HEK293 (cell line): ENCODE results near the gene PRX.
A peak's percentile ranks its signal among the peaks of the same experiment; 100 is the strongest.

Experiments
- HIC1 ChIP-seq: fragments of 450-650 bp; formaldehyde crosslinking; IDR thresholded peaks from 2 replicates; pipeline ENCODE4 v1.5.1; 2016; ENCODE audit warnings: missing biosample characterization, missing genetic modification characterization
- HOXD13 ChIP-seq: sonication (generic); formaldehyde crosslinking; IDR thresholded peaks from 2 replicates; pipeline ENCODE4 v1.8.0; 2022; ENCODE audit warnings: missing genetic modification reagents, borderline replicate concordance
- KLF16 ChIP-seq: fragments of 450-650 bp; formaldehyde crosslinking; IDR thresholded peaks from 2 replicates; pipeline ENCODE4 v1.5.1; 2017; ENCODE audit warnings: missing biosample characterization, missing genetic modification characterization
- KLF8 ChIP-seq: fragments of 450-650 bp; formaldehyde crosslinking; IDR thresholded peaks from 2 replicates; pipeline ENCODE4 v1.5.1; 2016; ENCODE audit warnings: missing biosample characterization, missing genetic modification characterization
- OSR2 ChIP-seq: fragments of 450-650 bp; formaldehyde crosslinking; IDR thresholded peaks from 2 replicates; pipeline ENCODE4 v1.5.1; 2016; ENCODE audit warnings: missing biosample characterization, missing genetic modification characterization
- ZBTB1 ChIP-seq: fragments of 450-650 bp; formaldehyde crosslinking; IDR thresholded peaks from 2 replicates; pipeline ENCODE4 v1.5.1; 2016; ENCODE audit warnings: missing biosample characterization, missing genetic modification characterization
- ZBTB49 ChIP-seq: fragments of 450-650 bp; formaldehyde crosslinking; IDR thresholded peaks from 2 replicates; pipeline ENCODE4 v1.5.1; 2016; ENCODE audit warnings: missing biosample characterization, missing genetic modification characterization, low read depth
- ZFP3 ChIP-seq: fragments of 450-650 bp; formaldehyde crosslinking; IDR thresholded peaks from 2 replicates; pipeline ENCODE4 v1.5.1; 2016; ENCODE audit warnings: low read depth, missing biosample characterization, missing genetic modification characterization
- ZNF10 ChIP-seq: fragments of 450-650 bp; formaldehyde crosslinking; IDR thresholded peaks from 2 replicates; pipeline ENCODE4 v1.5.1; 2017; ENCODE audit warnings: missing biosample characterization, missing genetic modification characterization
- ZNF148 ChIP-seq: fragments of 450-650 bp; formaldehyde crosslinking; IDR thresholded peaks from 2 replicates; pipeline ENCODE4 v1.5.0; 2017; ENCODE audit warnings: missing biosample characterization, missing genetic modification characterization, borderline replicate concordance
- ZNF175 ChIP-seq: fragments of 450-650 bp; formaldehyde crosslinking; IDR thresholded peaks from 2 replicates; pipeline ENCODE4 v1.5.1; 2016; ENCODE audit warnings: missing biosample characterization, missing genetic modification characterization
- ZNF311 ChIP-seq: fragments of 450-650 bp; formaldehyde crosslinking; IDR thresholded peaks from 2 replicates; pipeline ENCODE4 v1.5.1; 2017; ENCODE audit warnings: missing biosample characterization, missing genetic modification characterization, borderline replicate concordance
- ZNF354C ChIP-seq: fragments of 450-650 bp; formaldehyde crosslinking; IDR thresholded peaks from 2 replicates; pipeline ENCODE4 v1.5.1; 2016; ENCODE audit warnings: missing biosample characterization, missing genetic modification characterization, low read depth, borderline replicate concordance
- ZNF558 ChIP-seq: fragments of 450-650 bp; formaldehyde crosslinking; IDR thresholded peaks from 2 replicates; pipeline ENCODE4 v1.5.1; 2016; ENCODE audit warnings: missing biosample characterization, missing genetic modification characterization
- ZNF660 ChIP-seq: fragments of 450-650 bp; IDR thresholded peaks from 2 replicates; pipeline ENCODE4 v1.5.1; 2018; ENCODE audit warnings: missing biosample characterization, mild to moderate bottlenecking, missing genetic modification characterization
- ZNF837 ChIP-seq: fragments of 450-650 bp; formaldehyde crosslinking; IDR thresholded peaks from 2 replicates; pipeline ENCODE4 v1.5.1; 2016; ENCODE audit warnings: missing biosample characterization, missing genetic modification characterization
- TF ChIP-seq, protein P1 (sequence below): fragments of 450-650 bp; formaldehyde crosslinking; IDR thresholded peaks from 2 replicates; pipeline ENCODE4 v1.5.1; 2016; ENCODE audit warnings: missing biosample characterization, missing genetic modification characterization
- TF ChIP-seq, protein P2 (sequence below): fragments of 450-650 bp; formaldehyde crosslinking; IDR thresholded peaks from 2 replicates; pipeline ENCODE4 v1.5.1; 2016; ENCODE audit warnings: missing biosample characterization, missing genetic modification characterization, borderline replicate concordance
- TF ChIP-seq, protein P3 (sequence below): fragments of 450-650 bp; formaldehyde crosslinking; IDR thresholded peaks from 2 replicates; pipeline ENCODE4 v1.5.1; 2016; ENCODE audit warnings: missing biosample characterization, missing genetic modification characterization

PRX gene

DNA sequence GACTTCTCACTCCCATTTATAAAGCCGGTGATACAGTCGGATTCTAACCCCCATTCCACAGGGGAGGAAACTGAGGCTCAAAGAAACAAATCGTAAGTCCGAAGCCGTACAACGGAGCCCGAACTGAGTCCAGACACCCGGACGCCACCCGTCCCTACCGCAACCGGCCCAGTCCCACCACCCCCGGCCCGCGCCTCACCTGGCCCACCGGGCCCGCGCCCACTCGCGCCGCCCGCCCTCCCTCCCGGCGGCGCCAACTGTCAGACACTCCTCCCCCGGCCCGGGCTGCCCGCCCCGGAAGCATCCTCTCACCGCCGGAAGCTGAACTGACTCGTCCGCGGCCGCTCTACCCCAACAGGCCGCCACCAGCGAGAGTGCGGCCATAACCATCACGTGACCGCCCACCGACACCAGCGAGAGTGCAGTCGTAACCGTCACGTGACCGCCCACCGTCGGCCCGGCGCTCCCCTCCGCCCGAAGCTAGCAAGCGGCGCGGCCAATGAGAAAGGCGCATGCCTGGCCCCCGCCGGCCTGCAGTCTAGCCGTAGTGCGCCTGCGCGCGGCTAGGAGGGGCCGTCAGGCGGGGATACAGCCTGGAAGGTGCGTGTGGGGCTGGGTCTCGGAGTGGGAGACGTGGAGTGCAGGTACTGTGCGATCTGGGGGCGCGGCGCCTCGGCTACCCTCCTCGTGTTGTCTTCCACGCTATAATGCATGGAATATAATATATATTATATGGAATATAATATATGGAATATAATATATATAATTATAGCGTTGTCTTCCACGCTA lies 64.9 kb downstream of the PRX start, which contains the start of the genes C19orf47 and PLD3 (continued):
- TF ChIP-seq ZBTB1 (tag by site-specific recombination) (no peak; the same call in 1 of the 2 replicates), ZNF558 (tag by site-specific recombination) (no peak), KLF16 (tag by site-specific recombination) (peak; percentile 92), ZFP3 (tag by site-specific recombination) (no peak), ZNF311 (tag by site-specific recombination) (no peak), ZNF660 (tag by site-specific recombination) (peak; percentile 88), KLF8 (tag by site-specific recombination) (peak; percentile 98), HOXD13 (CRISPR knock-in tag) (no peak), ZBTB49 (tag by site-specific recombination) (no peak), ZNF354C (tag by site-specific recombination) (no peak), OSR2 (0 out of 2 replicates have a peak, but pooled peaks have one; percentile 28), ZNF837 (tag by site-specific recombination) (no peak), HIC1 (no peak; the same call in 1 of the 2 replicates), ZNF10 (peak; percentile 12; the same call in 1 of the 2 replicates), ZNF175 (peak; percentile 100; the same call in 1 of the 2 replicates), ZNF148 (tag by site-specific recombination) (no peak; the same call in 1 of the 2 replicates)
- TF ChIP-seq, protein P1, sequence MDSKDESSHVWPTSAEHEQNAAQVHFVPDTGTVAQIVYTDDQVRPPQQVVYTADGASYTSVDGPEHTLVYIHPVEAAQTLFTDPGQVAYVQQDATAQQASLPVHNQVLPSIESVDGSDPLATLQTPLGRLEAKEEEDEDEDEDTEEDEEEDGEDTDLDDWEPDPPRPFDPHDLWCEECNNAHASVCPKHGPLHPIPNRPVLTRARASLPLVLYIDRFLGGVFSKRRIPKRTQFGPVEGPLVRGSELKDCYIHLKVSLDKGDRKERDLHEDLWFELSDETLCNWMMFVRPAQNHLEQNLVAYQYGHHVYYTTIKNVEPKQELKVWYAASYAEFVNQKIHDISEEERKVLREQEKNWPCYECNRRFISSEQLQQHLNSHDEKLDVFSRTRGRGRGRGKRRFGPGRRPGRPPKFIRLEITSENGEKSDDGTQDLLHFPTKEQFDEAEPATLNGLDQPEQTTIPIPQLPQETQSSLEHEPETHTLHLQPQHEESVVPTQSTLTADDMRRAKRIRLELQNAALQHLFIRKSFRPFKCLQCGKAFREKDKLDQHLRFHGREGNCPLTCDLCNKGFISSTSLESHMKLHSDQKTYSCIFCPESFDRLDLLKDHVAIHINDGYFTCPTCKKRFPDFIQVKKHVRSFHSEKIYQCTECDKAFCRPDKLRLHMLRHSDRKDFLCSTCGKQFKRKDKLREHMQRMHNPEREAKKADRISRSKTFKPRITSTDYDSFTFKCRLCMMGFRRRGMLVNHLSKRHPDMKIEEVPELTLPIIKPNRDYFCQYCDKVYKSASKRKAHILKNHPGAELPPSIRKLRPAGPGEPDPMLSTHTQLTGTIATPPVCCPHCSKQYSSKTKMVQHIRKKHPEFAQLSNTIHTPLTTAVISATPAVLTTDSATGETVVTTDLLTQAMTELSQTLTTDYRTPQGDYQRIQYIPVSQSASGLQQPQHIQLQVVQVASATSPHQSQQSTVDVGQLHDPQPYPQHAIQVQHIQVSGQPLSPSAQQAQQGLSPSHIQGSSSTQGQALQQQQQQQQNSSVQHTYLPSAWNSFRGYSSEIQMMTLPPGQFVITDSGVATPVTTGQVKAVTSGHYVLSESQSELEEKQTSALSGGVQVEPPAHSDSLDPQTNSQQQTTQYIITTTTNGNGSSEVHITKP (tag by site-specific recombination): peak; percentile 71
- TF ChIP-seq, protein P2, sequence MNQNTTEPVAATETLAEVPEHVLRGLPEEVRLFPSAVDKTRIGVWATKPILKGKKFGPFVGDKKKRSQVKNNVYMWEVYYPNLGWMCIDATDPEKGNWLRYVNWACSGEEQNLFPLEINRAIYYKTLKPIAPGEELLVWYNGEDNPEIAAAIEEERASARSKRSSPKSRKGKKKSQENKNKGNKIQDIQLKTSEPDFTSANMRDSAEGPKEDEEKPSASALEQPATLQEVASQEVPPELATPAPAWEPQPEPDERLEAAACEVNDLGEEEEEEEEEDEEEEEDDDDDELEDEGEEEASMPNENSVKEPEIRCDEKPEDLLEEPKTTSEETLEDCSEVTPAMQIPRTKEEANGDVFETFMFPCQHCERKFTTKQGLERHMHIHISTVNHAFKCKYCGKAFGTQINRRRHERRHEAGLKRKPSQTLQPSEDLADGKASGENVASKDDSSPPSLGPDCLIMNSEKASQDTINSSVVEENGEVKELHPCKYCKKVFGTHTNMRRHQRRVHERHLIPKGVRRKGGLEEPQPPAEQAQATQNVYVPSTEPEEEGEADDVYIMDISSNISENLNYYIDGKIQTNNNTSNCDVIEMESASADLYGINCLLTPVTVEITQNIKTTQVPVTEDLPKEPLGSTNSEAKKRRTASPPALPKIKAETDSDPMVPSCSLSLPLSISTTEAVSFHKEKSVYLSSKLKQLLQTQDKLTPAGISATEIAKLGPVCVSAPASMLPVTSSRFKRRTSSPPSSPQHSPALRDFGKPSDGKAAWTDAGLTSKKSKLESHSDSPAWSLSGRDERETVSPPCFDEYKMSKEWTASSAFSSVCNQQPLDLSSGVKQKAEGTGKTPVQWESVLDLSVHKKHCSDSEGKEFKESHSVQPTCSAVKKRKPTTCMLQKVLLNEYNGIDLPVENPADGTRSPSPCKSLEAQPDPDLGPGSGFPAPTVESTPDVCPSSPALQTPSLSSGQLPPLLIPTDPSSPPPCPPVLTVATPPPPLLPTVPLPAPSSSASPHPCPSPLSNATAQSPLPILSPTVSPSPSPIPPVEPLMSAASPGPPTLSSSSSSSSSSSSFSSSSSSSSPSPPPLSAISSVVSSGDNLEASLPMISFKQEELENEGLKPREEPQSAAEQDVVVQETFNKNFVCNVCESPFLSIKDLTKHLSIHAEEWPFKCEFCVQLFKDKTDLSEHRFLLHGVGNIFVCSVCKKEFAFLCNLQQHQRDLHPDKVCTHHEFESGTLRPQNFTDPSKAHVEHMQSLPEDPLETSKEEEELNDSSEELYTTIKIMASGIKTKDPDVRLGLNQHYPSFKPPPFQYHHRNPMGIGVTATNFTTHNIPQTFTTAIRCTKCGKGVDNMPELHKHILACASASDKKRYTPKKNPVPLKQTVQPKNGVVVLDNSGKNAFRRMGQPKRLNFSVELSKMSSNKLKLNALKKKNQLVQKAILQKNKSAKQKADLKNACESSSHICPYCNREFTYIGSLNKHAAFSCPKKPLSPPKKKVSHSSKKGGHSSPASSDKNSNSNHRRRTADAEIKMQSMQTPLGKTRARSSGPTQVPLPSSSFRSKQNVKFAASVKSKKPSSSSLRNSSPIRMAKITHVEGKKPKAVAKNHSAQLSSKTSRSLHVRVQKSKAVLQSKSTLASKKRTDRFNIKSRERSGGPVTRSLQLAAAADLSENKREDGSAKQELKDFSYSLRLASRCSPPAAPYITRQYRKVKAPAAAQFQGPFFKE (tag by site-specific recombination): no peak
- TF ChIP-seq, protein P3, sequence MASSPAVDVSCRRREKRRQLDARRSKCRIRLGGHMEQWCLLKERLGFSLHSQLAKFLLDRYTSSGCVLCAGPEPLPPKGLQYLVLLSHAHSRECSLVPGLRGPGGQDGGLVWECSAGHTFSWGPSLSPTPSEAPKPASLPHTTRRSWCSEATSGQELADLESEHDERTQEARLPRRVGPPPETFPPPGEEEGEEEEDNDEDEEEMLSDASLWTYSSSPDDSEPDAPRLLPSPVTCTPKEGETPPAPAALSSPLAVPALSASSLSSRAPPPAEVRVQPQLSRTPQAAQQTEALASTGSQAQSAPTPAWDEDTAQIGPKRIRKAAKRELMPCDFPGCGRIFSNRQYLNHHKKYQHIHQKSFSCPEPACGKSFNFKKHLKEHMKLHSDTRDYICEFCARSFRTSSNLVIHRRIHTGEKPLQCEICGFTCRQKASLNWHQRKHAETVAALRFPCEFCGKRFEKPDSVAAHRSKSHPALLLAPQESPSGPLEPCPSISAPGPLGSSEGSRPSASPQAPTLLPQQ (tag by site-specific recombination): peak; percentile 86
